Amniotic epithelial cell (primary cell): ENCODE results near the gene MOB3B.

Experiments used
- DNase-seq: peaks from one replicate; pipeline ENCODE4 v3.0.0-alpha.2; 2010; ENCODE audit warnings: low read depth

The MOB3B gene

GRCh38 chr9:27279611-27280010 lies 250.0 kb downstream of the MOB3B start:
- DNase-seq, result no peak

GRCh38 chr9:27278374-27278773 lies 251.2 kb downstream of the MOB3B start:
- DNase-seq, result peak; percentile 43

- peak; percentile 55 for DNase-seq
Measured at GRCh38 chr9:27276193-27277030, 253.2 kb downstream of the MOB3B start.
